ENCODE measurements around the gene SH2D4B.
"Not testable (repeated sequence)": the region's sequence is repeated elsewhere in the genome, so short reads cannot be mapped to it uniquely, and the experiment has no call there.

Gene SH2D4B

DNA sequence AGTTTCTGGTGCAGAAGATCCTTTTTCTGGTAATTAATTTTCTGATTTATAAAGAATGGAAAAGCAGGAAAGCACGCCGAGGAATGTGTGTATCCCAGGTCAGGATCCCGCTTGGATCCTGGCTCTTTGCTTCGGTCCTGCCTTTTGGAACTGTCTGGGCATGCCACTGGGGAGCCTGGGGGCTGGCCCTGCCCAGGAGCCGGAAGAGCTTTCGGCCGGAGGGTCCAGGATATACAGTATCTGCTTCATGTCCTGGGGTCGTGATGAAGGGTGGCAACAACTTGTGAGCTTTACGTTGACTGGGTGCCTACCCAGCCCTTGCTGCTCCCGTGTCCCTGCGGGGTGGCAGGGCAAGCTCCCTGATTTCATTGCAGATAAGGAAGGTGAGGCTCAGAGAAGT lies 2.4 kb downstream of the SH2D4B start:
- no peaks in the 10 kb centered on the region for H3K9me3 ChIP-seq (ENCODE audit: control insufficient read depth in 1 of 2, low read length in 2 of 2)
- H3K4me1 ChIP-seq (ENCODE audit: control insufficient read depth in 1 of 2, insufficient read depth in 2 of 2, low read length in 2 of 2): peaks cover 0 to 4% of the 10 kb centered on the region in 2 donors
- no peak overlapping the region for H3K27ac ChIP-seq (ENCODE audit: low read length)
- no peaks in the 10 kb centered on the region for H3K36me3 ChIP-seq (ENCODE audit: control insufficient read depth in 1 of 2, insufficient read depth in 2 of 2, low read length in 2 of 2)
- no peak overlapping the region for H3K4me3 ChIP-seq (ENCODE audit: low read depth in 1 of 2, low read length in 2 of 2)
- no peaks in the 10 kb centered on the region for H3K27me3 ChIP-seq (ENCODE audit: low read depth, low read length)

DNA sequence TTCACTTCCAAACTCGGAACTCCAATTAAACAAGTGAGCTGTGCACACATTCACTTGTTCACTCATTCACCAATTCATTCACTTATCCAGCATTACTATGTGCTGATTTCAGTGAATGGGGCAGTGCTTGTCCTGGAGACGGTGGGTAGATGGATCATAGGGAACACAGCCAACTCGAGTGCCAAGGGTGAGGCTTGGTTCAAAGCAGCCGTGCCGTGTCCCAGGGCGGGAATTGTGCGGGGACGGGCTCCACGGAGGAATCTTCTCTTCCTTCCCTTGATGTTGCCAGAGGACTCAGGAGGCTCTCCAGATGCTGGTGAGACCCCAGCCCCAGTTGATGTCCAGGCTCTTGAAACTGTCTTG lies 2.9 kb downstream of the SH2D4B start:
- no peak overlapping the region for H3K4me3 ChIP-seq (ENCODE audit: low read depth in 1 of 2, low read length in 2 of 2)
- H3K27me3 ChIP-seq (ENCODE audit: low read depth, low read length): no peaks in the 10 kb centered on the region
- no peak overlapping the region for H3K27ac ChIP-seq (ENCODE audit: low read length)
- H3K4me1 ChIP-seq (ENCODE audit: control insufficient read depth in 1 of 2, insufficient read depth in 2 of 2, low read length in 2 of 2): peaks cover 0 to 4% of the 10 kb centered on the region in 2 donors
- no peaks in the 10 kb centered on the region for H3K36me3 ChIP-seq (ENCODE audit: control insufficient read depth in 1 of 2, insufficient read depth in 2 of 2, low read length in 2 of 2)
- H3K9me3 ChIP-seq (ENCODE audit: control insufficient read depth in 1 of 2, low read length in 2 of 2): no peaks in the 10 kb centered on the region

DNA sequence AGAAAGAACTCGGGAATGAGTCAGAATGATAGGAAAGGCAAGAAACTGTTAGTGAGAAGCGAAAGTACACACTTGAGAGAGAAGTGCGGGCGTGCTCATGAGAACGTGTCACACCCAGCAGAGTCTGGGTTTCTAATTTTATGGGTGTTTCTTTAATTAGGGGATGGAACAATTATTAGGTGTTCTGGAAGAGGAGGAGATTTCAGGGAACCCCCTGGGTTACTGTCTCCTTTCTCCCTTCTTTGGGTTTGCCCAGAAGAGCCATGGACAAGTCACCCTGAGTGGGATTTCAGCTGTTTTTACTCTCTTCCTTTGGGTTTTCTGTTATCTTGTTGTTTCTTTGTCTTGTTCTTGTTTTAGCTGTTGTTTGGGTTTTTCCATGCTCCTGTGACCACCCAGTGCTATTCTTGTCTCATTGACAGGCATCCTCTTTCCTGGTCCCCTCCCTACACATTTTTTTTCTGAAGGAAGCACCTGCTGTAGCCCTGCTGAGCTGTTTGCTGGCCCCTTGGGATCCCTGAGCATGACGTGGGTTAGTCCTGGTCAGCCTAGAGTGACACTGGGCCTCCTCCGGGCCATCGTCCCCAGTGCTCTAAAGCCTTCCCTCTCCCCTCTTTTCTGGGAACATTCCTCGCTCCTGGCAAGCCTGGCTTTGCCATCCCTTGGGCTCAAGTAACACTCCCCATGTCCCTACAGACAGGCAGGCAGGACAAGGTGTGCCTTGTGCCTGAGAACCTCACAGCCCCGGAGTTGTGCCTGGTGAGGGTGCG lies 3.5 kb downstream of the SH2D4B start:
- Histone ChIP-seq H3K36me3 (ENCODE audit: control insufficient read depth in 1 of 2, insufficient read depth in 2 of 2, low read length in 2 of 2) (no peaks in the 10 kb centered on the region), H3K9me3 (ENCODE audit: control insufficient read depth in 1 of 2, low read length in 2 of 2) (no peaks in the 10 kb centered on the region), H3K4me1 (ENCODE audit: control insufficient read depth in 1 of 2, insufficient read depth in 2 of 2, low read length in 2 of 2) (peaks cover 0 to 3% of the 10 kb centered on the region in 2 donors), H3K4me3 (ENCODE audit: low read depth in 1 of 2, low read length in 2 of 2) (no peak overlapping the region), H3K27me3 (ENCODE audit: low read depth, low read length) (no peaks in the 10 kb centered on the region), H3K27ac (ENCODE audit: low read length) (no peak overlapping the region)

DNA sequence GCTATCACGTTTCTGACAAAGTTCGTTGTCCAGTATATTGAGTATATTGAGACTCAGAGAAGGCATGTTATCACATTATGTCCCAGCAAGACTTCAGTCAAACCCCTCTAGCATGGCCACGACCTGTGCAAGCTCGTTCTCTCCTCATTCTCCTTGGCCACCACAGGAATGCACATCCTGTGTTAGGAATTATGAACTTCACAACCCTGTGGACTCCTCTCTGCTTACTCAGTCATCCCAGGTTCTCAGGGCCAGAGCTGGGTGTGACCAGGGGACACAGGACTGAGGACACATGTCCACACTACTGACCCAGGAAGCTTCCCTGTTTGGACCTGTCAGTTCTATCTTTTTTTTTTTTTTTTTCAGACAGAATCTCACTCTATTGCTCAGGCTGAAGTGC lies 4.4 kb downstream of the SH2D4B start:
- no peaks in the 10 kb centered on the region for H3K4me1 ChIP-seq (ENCODE audit: control insufficient read depth in 1 of 2, insufficient read depth in 2 of 2, low read length in 2 of 2)
- no peaks in the 10 kb centered on the region for H3K27me3 ChIP-seq (ENCODE audit: low read depth, low read length)
- no peak overlapping the region for H3K27ac ChIP-seq (ENCODE audit: low read length)
- H3K4me3 ChIP-seq (ENCODE audit: low read depth in 1 of 2, low read length in 2 of 2): no peak overlapping the region
- H3K36me3 ChIP-seq (ENCODE audit: control insufficient read depth in 1 of 2, insufficient read depth in 2 of 2, low read length in 2 of 2): no peaks in the 10 kb centered on the region
- H3K9me3 ChIP-seq (ENCODE audit: control insufficient read depth in 1 of 2, low read length in 2 of 2): no peaks in the 10 kb centered on the region

DNA sequence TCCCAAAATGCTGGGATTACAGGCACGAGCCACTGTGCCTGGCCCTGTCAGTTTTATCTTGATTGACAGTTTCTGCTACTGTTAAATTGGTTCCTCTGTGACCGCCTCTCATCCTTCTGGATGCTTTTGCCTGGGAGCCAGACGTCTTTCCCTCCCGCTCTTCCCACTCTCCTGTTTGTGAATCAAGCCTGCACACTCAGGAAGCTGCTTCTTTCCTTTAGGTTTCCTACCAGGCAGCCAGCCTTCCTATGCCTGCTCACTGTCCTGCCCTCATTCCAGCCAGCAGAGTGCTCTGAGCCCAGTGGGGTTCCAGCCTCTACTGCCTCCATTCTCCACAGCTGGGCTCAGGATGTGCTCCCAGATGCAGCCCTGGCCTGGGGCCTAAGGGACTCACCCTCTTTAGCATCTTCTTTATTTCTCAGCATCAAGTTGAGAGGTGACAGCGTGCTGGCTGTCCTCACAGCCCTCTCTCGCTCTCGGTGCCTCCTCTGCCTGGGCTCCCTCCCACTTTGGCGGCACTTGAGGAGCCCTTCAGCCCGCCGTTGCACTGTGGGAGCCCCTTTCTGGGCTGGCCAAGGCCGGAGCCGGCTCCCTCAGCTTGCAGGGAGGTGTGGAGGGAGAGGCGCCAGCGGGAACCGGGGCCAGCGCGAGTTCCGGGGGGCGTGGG lies 5.1 kb downstream of the SH2D4B start:
- H3K27ac ChIP-seq (ENCODE audit: low read length): no peak overlapping the region
- no peak overlapping the region for H3K4me3 ChIP-seq (ENCODE audit: low read depth in 1 of 2, low read length in 2 of 2)
- no peaks in the 10 kb centered on the region for H3K27me3 ChIP-seq (ENCODE audit: low read depth, low read length)
- no peaks in the 10 kb centered on the region for H3K4me1 ChIP-seq (ENCODE audit: control insufficient read depth in 1 of 2, insufficient read depth in 2 of 2, low read length in 2 of 2)
- H3K9me3 ChIP-seq (ENCODE audit: control insufficient read depth in 1 of 2, low read length in 2 of 2): no peaks in the 10 kb centered on the region
- no peaks in the 10 kb centered on the region for H3K36me3 ChIP-seq (ENCODE audit: control insufficient read depth in 1 of 2, insufficient read depth in 2 of 2, low read length in 2 of 2)

DNA sequence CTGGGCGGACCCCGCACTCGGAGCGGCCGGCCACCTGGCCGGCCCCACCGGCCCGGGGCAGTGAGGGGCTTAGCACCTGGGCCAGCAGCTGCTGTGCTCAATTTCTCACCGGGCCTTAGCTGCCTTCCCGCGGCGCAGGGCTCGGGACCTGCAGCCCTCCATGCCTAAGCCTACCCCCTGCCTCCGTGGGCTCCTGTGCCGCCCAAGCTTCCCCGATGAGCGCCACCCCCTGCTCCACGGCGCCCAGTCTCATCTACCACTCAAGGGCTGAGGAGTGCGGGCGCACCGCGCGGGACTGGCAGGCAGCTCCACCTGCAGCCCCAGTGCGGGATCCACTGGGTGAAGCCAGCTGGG lies 5.6 kb downstream of the SH2D4B start:
- H3K27ac ChIP-seq (ENCODE audit: low read length); H3K4me1 ChIP-seq (ENCODE audit: control insufficient read depth in 1 of 2, insufficient read depth in 2 of 2, low read length in 2 of 2); H3K4me3 ChIP-seq (ENCODE audit: low read depth in 1 of 2, low read length in 2 of 2); H3K36me3 ChIP-seq (ENCODE audit: control insufficient read depth in 1 of 2, insufficient read depth in 2 of 2, low read length in 2 of 2); H3K9me3 ChIP-seq (ENCODE audit: control insufficient read depth in 1 of 2, low read length in 2 of 2); H3K27me3 ChIP-seq (ENCODE audit: low read depth, low read length): not testable (repeated sequence)

DNA sequence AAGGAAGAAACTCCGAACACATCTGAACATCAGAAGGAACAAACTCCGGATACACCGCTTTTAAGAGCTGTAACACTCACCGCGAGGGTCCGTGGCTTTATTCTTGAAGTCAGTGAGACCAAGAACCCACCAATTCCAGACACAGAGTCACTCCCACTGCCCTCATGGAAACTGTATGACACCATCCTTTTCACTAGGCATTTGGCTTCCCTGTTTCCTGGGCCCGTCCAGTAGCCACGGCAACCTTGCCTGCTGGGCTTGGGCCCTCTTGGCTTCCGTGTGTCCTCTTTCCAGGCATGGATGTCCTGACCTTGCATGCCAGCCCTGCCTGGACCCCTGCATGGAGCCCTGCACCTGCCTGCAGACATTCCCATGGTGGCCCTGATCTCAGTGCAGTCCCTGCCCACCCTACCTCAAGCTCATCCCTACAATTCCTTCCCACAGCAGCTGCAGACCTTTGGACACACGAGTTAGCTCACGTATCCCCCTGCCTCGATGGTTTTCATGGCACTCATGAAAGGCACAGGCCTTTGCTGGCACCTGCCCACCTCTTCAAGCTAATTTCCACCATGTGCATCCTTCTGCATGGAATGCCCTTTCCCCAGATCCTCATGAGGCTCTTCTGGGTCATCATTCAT lies 6.7 kb downstream of the SH2D4B start:
- Histone ChIP-seq H3K4me1 (ENCODE audit: control insufficient read depth in 1 of 2, insufficient read depth in 2 of 2, low read length in 2 of 2) (no peaks in the 10 kb centered on the region), H3K27me3 (ENCODE audit: low read depth, low read length) (no peaks in the 10 kb centered on the region), H3K4me3 (ENCODE audit: low read depth in 1 of 2, low read length in 2 of 2) (no peak overlapping the region), H3K27ac (ENCODE audit: low read length) (no peak overlapping the region), H3K36me3 (ENCODE audit: control insufficient read depth in 1 of 2, insufficient read depth in 2 of 2, low read length in 2 of 2) (no peaks in the 10 kb centered on the region), H3K9me3 (ENCODE audit: control insufficient read depth in 1 of 2, low read length in 2 of 2) (no peaks in the 10 kb centered on the region)

DNA sequence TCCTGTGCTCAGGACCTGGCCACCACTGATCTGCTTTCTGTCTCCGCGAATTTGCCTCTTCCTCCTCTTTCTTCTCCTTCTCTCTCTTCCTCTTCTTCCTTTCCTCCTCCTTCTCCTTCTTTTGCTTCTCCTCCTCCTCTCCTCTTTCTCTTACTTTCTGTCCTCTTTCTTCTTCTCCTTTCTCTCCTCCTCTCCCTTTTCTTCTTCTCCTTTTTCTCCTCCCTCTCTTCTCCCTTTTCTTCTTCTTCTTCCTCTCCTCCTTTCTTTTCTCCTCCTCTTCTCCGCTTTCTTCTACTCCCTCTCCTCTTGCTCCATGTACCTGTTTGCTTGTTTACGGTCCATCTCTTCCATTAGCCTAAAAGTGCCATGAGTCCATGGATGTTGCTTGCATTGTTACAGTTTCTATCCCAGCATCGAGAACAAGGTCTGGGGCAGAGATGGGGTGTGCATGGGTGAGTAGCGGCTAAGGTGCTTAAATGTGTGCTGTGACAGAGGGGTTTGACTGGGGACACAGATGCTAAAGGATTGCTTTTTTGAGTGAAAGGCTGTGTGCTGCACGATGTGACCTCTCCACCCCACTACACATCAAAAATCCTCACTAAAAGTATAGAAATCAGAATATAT lies 7.7 kb downstream of the SH2D4B start:
- Histone ChIP-seq H3K4me3 (ENCODE audit: low read depth in 1 of 2, low read length in 2 of 2) (no peak overlapping the region), H3K27ac (ENCODE audit: low read length) (no peak overlapping the region), H3K9me3 (ENCODE audit: control insufficient read depth in 1 of 2, low read length in 2 of 2) (no peaks in the 10 kb centered on the region), H3K4me1 (ENCODE audit: control insufficient read depth in 1 of 2, insufficient read depth in 2 of 2, low read length in 2 of 2) (no peaks in the 10 kb centered on the region), H3K27me3 (ENCODE audit: low read depth, low read length) (no peaks in the 10 kb centered on the region), H3K36me3 (ENCODE audit: control insufficient read depth in 1 of 2, insufficient read depth in 2 of 2, low read length in 2 of 2) (no peaks in the 10 kb centered on the region)

DNA sequence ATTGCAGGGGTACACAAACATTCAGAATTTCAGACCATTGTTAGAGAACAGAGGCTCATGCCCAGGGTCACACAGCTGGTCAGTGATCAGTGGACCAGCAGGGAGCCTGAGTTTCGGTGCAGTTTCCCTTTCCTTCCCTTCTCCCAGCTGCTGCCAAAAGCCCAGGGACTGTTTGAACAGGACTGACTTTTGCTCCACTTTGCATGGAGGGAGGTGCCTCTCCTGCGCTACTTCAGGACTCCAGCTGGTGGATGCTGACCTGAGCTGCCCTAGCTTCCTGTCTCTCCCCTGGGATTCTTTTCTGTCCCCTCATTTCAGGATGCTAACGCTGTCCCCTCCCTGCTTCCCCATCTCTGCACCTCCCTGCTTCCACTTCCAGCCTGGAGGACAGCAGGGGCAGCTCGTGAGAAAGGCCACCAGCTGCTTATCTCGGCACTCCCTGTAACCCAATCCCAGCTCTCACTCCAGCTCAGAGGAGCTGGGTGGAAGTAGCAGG lies 14.5 kb downstream of the SH2D4B start:
- Histone ChIP-seq H3K4me1 (ENCODE audit: control insufficient read depth in 1 of 2, insufficient read depth in 2 of 2, low read length in 2 of 2) (no peaks in the 10 kb centered on the region), H3K27ac (ENCODE audit: low read length) (no peak overlapping the region), H3K36me3 (ENCODE audit: control insufficient read depth in 1 of 2, insufficient read depth in 2 of 2, low read length in 2 of 2) (no peaks in the 10 kb centered on the region), H3K9me3 (ENCODE audit: control insufficient read depth in 1 of 2, low read length in 2 of 2) (no peaks in the 10 kb centered on the region), H3K27me3 (ENCODE audit: low read depth, low read length) (no peaks in the 10 kb centered on the region), H3K4me3 (ENCODE audit: low read depth in 1 of 2, low read length in 2 of 2) (no peak overlapping the region)

DNA sequence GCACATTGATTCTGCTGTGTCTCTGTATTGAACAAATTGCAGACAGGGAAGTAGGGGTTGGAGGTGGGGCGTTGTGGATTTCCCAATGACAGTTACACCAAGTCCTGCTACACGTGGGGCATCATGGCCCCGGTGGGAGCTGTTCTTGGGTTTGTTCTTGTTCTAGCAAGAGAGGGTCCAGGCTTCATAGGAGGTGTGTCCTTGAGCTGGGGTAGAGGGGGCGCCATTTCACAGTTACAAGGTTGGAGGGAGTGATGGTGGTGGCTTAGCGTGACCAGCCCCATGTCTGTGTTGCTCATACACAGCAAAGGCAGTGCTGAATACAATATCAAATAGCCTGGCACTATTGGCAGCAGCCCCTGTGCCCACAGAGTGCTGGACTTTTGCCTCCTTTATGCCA lies 15.7 kb downstream of the SH2D4B start:
- no peak overlapping the region for H3K4me3 ChIP-seq (ENCODE audit: low read depth in 1 of 2, low read length in 2 of 2)
- H3K9me3 ChIP-seq (ENCODE audit: control insufficient read depth in 1 of 2, low read length in 2 of 2): no peaks in the 10 kb centered on the region
- no peaks in the 10 kb centered on the region for H3K36me3 ChIP-seq (ENCODE audit: control insufficient read depth in 1 of 2, insufficient read depth in 2 of 2, low read length in 2 of 2)
- no peak overlapping the region for H3K27ac ChIP-seq (ENCODE audit: low read length)
- no peaks in the 10 kb centered on the region for H3K27me3 ChIP-seq (ENCODE audit: low read depth, low read length)
- H3K4me1 ChIP-seq (ENCODE audit: control insufficient read depth in 1 of 2, insufficient read depth in 2 of 2, low read length in 2 of 2): no peaks in the 10 kb centered on the region

DNA sequence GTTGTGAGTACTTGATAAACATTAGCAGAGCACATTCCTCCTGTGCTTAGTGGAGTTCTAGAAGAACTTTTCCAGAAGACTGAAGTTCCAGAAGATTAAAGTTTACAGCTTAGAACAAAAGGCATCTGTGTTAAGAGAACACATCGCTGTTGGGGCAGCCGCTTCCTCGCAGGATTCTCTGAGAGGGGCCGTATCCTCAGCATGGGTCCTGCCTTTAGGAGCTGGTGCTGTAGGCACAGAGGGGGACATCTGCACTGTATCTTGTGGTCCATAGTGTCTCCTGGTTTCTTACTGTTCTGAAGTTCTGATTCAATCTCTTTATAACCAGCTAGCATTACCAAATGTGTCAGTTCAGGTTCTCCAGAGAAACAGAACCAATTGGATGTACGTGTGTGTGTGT lies 16.3 kb downstream of the SH2D4B start:
- Histone ChIP-seq H3K27ac (ENCODE audit: low read length) (no peak overlapping the region), H3K27me3 (ENCODE audit: low read depth, low read length) (no peaks in the 10 kb centered on the region), H3K36me3 (ENCODE audit: control insufficient read depth in 1 of 2, insufficient read depth in 2 of 2, low read length in 2 of 2) (no peaks in the 10 kb centered on the region), H3K9me3 (ENCODE audit: control insufficient read depth in 1 of 2, low read length in 2 of 2) (no peaks in the 10 kb centered on the region), H3K4me1 (ENCODE audit: control insufficient read depth in 1 of 2, insufficient read depth in 2 of 2, low read length in 2 of 2) (no peaks in the 10 kb centered on the region), H3K4me3 (ENCODE audit: low read depth in 1 of 2, low read length in 2 of 2) (no peak overlapping the region)
